Activated naive CD4-positive, alpha-beta T cell treated with anti-CD3 and anti-CD28 coated beads, Interleukin-2, amount 50 U/mL, for 24 hours (primary cell): ENCODE data around the gene CDC20.
A peak's percentile ranks its signal among the peaks of the same experiment; 100 is the strongest.
"Not testable (repeated sequence)": the region's sequence is repeated elsewhere in the genome, so short reads cannot be mapped to it uniquely, and the experiment has no call there.

Source experiments
- H3K27ac Mint-ChIP-seq: one replicate; pipeline ENCODE4 v1.8.0; 2021; ENCODE audit warnings: mild to moderate bottlenecking, mixed read lengths
- H3K27me3 Mint-ChIP-seq: one replicate; pipeline ENCODE4 v1.8.0; 2021; ENCODE audit warnings: mixed read lengths
- H3K36me3 Mint-ChIP-seq: one replicate; pipeline ENCODE4 v1.8.0; 2021; ENCODE audit warnings: mixed read lengths
- H3K4me1 Mint-ChIP-seq: one replicate; pipeline ENCODE4 v1.8.0; 2021; ENCODE audit warnings: mixed read lengths
- H3K4me3 Mint-ChIP-seq: one replicate; pipeline ENCODE4 v1.8.0; 2021; ENCODE audit warnings: mild to moderate bottlenecking, mixed read lengths
- H3K9me3 Mint-ChIP-seq: one replicate; pipeline ENCODE4 v1.8.0; 2021; ENCODE audit warnings: mixed read lengths

CDC20 gene

GRCh38 chr1:43382027-43382779 is 23.4 kb downstream of the CDC20 start:
- Mint-ChIP-seq H3K27ac (peak overlapping the region; percentile 48), H3K36me3 (peaks cover 12% of the 10 kb centered on the region), H3K9me3 (no peaks in the 10 kb centered on the region), H3K27me3 (no peaks in the 10 kb centered on the region), H3K4me3 (no peak overlapping the region), H3K4me1 (peaks cover 20% of the 10 kb centered on the region)

DNA sequence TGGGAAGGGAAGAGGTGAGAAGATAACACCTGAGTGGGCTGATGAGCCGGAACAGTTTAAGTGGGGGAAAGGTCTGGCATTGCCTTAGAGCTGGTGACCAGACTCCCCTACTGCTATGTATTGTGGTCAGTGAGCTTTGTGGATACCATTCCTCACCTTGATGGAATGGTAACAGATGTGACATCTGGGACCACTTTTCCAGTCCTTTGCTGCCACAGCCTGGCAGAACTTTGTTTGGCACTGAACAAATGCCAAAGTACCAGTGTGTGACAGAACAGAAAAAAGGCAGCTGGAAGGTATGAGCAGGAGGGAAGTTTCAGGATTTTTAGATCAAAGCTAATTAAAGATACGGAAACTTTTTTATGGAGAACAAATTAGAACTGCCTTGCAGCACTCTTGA is 24.7 kb downstream of the CDC20 start:
- Mint-ChIP-seq H3K27me3 (no peaks in the 10 kb centered on the region), H3K36me3 (peaks cover 9% of the 10 kb centered on the region), H3K4me1 (peaks cover 32% of the 10 kb centered on the region), H3K4me3 (no peak overlapping the region), H3K27ac (no peak overlapping the region), H3K9me3 (no peaks in the 10 kb centered on the region)

GRCh38 chr1:43386676-43387075 is 27.9 kb downstream of the CDC20 start:
- Mint-ChIP-seq H3K27me3 (no peaks in the 10 kb centered on the region), H3K4me3 (no peak overlapping the region), H3K27ac (no peak overlapping the region), H3K9me3 (no peaks in the 10 kb centered on the region), H3K36me3 (peaks cover 7% of the 10 kb centered on the region), H3K4me1 (peaks cover 50% of the 10 kb centered on the region)

- H3K27me3 Mint-ChIP-seq, result no peaks in the 10 kb centered on the region
- H3K27ac Mint-ChIP-seq, result peak overlapping the region; percentile 100
- no peaks in the 10 kb centered on the region for H3K9me3 Mint-ChIP-seq
- H3K4me3 Mint-ChIP-seq, result peak overlapping the region; percentile 100
- peaks cover 53% of the 10 kb centered on the region for H3K4me1 Mint-ChIP-seq
- H3K36me3 Mint-ChIP-seq, result peaks cover 7% of the 10 kb centered on the region
Measured at GRCh38 chr1:43387976-43388599, 29.3 kb downstream of the CDC20 start.

- Mint-ChIP-seq H3K4me3 (peak overlapping the region; percentile 100), H3K9me3 (no peaks in the 10 kb centered on the region), H3K4me1 (peaks cover 58% of the 10 kb centered on the region), H3K27me3 (no peaks in the 10 kb centered on the region), H3K27ac (peak overlapping the region; percentile 100), H3K36me3 (peaks cover 7% of the 10 kb centered on the region)
Measured at GRCh38 chr1:43388613-43389012, 29.8 kb downstream of the CDC20 start.

DNA sequence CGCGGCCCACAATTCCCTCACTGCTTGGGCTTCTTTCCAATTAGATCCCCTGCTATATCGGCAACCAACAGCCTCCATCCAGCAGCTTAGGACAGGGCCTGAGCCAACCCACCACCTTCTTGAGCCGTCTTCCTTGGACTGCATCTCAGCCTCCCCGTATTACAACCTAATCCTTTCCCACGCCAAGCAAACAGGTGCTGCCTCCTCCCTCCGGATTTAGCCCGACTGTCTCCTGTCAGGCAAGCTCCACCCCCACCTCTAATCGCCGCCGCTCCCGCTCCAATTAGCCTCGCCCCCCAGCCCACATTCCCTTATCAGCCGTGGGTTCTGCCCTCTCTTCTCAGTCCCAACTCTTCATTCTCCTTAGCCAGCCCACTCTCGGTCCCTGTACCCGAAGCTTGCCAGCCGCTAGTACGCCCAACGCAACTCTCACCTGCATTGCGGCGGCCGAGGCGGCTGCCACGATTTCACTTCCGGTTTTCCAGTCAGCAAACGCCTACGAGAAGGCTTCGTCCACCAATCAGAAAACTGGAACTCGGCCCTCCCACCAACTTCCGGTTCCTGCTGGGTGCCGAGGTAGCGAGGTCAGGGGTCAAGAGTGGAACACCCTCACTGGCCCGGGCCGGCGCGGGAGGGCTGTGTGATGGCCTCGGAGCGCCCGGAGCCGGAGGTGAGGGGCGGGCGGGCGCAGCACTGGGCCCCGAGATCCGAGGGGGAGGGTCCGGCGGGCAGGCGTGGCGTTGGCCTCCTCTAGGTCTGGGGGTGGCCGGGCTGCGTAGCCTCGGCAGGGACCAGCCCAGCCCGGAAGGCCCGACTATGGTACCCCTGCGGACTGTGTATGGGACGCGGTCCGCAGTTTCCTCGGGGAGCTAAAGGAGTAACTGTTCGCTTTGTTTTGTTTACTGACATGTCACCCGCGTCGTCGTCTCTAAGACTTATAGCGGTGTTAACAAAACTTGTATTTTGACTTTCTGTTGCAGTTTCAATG is 30.8 kb downstream of the CDC20 start, which contains the start of the genes MED8 and SZT2:
Gene MED8 (minus strand): TSS at position 475 of the 988 bp plus-strand sequence. CDS start 36 bp downstream, at position 439.
Gene SZT2 (plus strand): TSS at position 574 of the 988 bp plus-strand sequence. CDS start 70 bp downstream, at position 644.
- H3K27me3 Mint-ChIP-seq, result no peaks in the 10 kb centered on the region
- peak within 1 kb of the TSS; percentile 100 for H3K27ac Mint-ChIP-seq
- H3K36me3 Mint-ChIP-seq, result peaks cover 7% of the 10 kb centered on the region
- H3K4me3 Mint-ChIP-seq, result peak within 1 kb of the TSS; percentile 100
- no peaks in the 10 kb centered on the region for H3K9me3 Mint-ChIP-seq
- H3K4me1 Mint-ChIP-seq, result peaks cover 62% of the 10 kb centered on the region

- no peak overlapping the region for H3K4me3 Mint-ChIP-seq
- H3K36me3 Mint-ChIP-seq, result peaks cover 7% of the 10 kb centered on the region
- peaks cover 67% of the 10 kb centered on the region for H3K4me1 Mint-ChIP-seq
- no peaks in the 10 kb centered on the region for H3K27me3 Mint-ChIP-seq
- no peak overlapping the region for H3K27ac Mint-ChIP-seq
- no peaks in the 10 kb centered on the region for H3K9me3 Mint-ChIP-seq
Measured at GRCh38 chr1:43392702-43393101, 33.9 kb downstream of the CDC20 start.

GRCh38 chr1:43395523-43395922 is 36.7 kb downstream of the CDC20 start:
- no peaks in the 10 kb centered on the region for H3K9me3 Mint-ChIP-seq
- no peak overlapping the region for H3K4me3 Mint-ChIP-seq
- no peak overlapping the region for H3K27ac Mint-ChIP-seq
- H3K36me3 Mint-ChIP-seq, result peaks cover 4% of the 10 kb centered on the region
- H3K4me1 Mint-ChIP-seq, result peaks cover 53% of the 10 kb centered on the region
- H3K27me3 Mint-ChIP-seq, result no peaks in the 10 kb centered on the region

DNA sequence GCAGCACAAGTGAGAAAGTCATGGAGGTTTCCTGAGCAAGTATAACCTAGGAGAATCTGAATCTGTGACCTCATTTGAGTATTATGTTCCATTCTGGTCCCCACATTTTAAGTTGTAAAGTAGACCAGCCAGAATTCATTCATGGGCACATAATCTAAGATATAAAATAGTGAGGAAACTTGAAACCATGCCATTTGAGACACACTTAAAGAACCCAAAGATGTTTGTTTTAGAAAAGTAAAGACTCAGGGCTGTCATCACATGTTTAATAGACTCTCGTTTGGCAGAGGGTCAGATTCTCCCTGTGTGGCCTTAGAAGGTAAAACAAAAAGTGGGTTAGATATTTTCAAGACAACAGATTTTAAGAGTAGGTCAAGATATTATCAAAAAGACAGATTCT is 37.3 kb downstream of the CDC20 start:
- Mint-ChIP-seq H3K36me3 (peaks cover 4% of the 10 kb centered on the region), H3K4me1 (peaks cover 49% of the 10 kb centered on the region), H3K27ac (no peak overlapping the region), H3K27me3 (no peaks in the 10 kb centered on the region), H3K9me3 (no peaks in the 10 kb centered on the region), H3K4me3 (no peak overlapping the region)

DNA sequence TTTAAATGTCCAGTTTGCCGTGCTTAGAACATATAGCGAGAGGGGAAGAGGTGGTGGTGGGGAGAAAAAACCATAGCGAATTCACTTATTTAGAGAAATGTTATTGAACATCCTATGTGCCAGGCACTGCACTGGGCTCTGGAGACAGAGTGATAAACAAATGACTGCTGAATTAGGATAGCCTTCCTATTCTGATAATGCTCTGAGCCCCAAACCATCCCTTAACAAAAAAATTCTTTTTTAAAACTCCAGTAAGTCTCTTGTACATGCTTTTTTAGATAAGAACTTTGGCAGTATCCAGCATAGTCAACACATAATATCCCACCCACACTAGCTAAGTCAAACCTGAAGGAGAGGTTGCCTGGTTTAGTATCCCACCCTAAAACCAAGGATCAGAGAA is 39.4 kb downstream of the CDC20 start:
- Mint-ChIP-seq H3K4me1 (peaks cover 49% of the 10 kb centered on the region), H3K9me3 (no peaks in the 10 kb centered on the region), H3K36me3 (peaks cover 7% of the 10 kb centered on the region), H3K27ac (no peak overlapping the region), H3K27me3 (no peaks in the 10 kb centered on the region), H3K4me3 (no peak overlapping the region)

GRCh38 chr1:43400441-43400840 is 41.7 kb downstream of the CDC20 start:
- H3K27me3 Mint-ChIP-seq, H3K4me3 Mint-ChIP-seq, H3K27ac Mint-ChIP-seq, H3K9me3 Mint-ChIP-seq: not testable (repeated sequence)
- Mint-ChIP-seq H3K4me1 (peaks cover 37% of the 10 kb centered on the region), H3K36me3 (peaks cover 12% of the 10 kb centered on the region)

GRCh38 chr1:43402089-43402865 is 43.5 kb downstream of the CDC20 start:
- no peaks in the 10 kb centered on the region for H3K9me3 Mint-ChIP-seq
- H3K36me3 Mint-ChIP-seq, result peaks cover 16% of the 10 kb centered on the region

GRCh38 chr1:43404353-43404752 is 45.6 kb downstream of the CDC20 start:
- H3K4me1 Mint-ChIP-seq, result peaks cover 16% of the 10 kb centered on the region
- no peaks in the 10 kb centered on the region for H3K27me3 Mint-ChIP-seq
- H3K27ac Mint-ChIP-seq, result peak overlapping the region; percentile 68

More at GRCh38 chr1:43402089-43402865, 43.5 kb downstream of the CDC20 start:
- Mint-ChIP-seq H3K27me3 (no peaks in the 10 kb centered on the region), H3K4me3 (no peak overlapping the region), H3K4me1 (peaks cover 23% of the 10 kb centered on the region), H3K27ac (no peak overlapping the region)

DNA sequence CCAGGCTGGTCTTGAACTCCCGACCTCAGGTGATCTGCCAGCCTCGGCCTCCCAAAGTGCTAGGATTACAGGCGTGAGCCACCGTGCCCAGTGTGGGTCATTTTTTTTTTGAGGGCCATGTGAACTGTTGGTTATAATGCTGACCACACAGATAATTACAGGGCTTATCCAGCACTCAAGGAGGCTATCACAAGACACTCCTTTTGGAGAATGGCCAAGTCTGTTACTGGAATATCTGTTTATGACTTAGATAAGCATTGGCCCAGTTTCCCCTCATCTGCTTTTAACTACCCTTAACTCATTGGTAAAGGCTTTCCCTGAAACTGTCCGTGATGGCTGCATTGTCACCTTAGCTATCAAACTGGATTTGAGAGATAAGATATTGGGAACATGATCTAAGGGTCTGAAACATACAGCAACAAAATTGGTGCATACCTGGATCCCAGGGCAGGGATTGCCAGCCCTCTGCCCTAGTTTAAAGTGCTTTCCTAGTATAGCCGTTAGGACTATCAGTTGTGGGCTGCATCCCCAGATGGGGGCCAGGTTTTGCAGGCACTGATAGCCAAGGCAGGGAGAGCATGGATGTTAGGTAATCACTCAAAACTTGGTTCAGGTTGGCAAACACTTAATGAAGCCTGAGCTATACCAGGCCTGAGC is 46.6 kb downstream of the CDC20 start:
- no peak overlapping the region for H3K4me3 Mint-ChIP-seq
- no peaks in the 10 kb centered on the region for H3K9me3 Mint-ChIP-seq
- no peaks in the 10 kb centered on the region for H3K27me3 Mint-ChIP-seq
- H3K27ac Mint-ChIP-seq, result no peak overlapping the region
- H3K4me1 Mint-ChIP-seq, result peaks cover 14% of the 10 kb centered on the region
- peaks cover 23% of the 10 kb centered on the region for H3K36me3 Mint-ChIP-seq

More at GRCh38 chr1:43404353-43404752, 45.6 kb downstream of the CDC20 start:
- Mint-ChIP-seq H3K36me3 (peaks cover 21% of the 10 kb centered on the region), H3K9me3 (no peaks in the 10 kb centered on the region), H3K4me3 (no peak overlapping the region)
